Liver (tissue), 3 donors: ENCODE results near the gene UNC13C.

Experiments used
- GABPA ChIP-seq, 2 donors: IDR thresholded peaks in 1 of 2; conservative IDR thresholded peaks in 1 of 2; 2 replicates each; pipeline ENCODE4 v1.6.1; 2016; ENCODE audit warnings: antibody characterized with exemption in 2 of 2, mild to moderate bottlenecking in 1 of 2, moderate library complexity in 1 of 2
- YY1 ChIP-seq: IDR thresholded peaks from 2 replicates; pipeline ENCODE4 v1.6.1; 2016; ENCODE audit warnings: antibody characterized with exemption, mild to moderate bottlenecking
- TF ChIP-seq, protein P1 (sequence below): fragments of 150-350 bp; IDR thresholded peaks from 2 replicates; pipeline ENCODE4 v1.5.1; 2017; ENCODE audit warnings: improper control_type of control experiment, low read depth, low read length; ENCODE audit not compliant: missing input control
- donor health status: healthy.
- donor health status: healthy.

DNA sequence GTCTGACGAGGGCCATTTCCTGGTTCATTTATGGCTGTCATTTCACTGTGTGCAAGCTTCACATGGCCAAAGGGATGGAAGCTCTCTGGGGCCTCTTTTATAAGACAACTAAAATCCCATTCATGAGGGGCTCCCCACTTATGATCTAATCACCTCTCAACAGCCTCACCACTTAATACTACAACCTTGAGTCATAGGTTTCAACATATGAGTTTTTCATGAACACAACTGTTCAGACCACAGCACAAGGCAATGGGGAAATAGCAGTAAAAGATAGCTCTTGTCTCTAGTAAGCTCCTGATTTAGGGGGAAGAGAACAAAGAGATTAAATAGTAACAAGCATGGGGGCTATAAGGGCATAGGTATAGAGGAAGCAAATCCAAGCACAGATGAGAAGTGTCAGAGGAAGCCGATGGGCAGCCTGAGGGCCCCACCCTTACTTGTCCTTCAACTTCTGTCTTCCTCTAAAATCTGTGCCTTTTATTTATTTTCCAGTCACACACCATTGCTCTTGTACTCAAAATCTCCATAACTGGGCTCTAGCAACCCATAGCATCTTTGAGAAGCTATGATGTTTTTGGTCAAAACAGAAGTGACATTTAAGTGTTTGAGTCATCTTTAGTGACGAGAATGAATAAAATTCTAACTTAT lies 329.1 kb downstream of the UNC13C start:
- no peak for TF ChIP-seq YY1
- TF ChIP-seq GABPA (IDR thresholded peaks at IDR 0.05 in 1 of 2, conservative IDR thresholded peaks at IDR 0.05 in 1 of 2), result no peak
- TF ChIP-seq, protein P1, sequence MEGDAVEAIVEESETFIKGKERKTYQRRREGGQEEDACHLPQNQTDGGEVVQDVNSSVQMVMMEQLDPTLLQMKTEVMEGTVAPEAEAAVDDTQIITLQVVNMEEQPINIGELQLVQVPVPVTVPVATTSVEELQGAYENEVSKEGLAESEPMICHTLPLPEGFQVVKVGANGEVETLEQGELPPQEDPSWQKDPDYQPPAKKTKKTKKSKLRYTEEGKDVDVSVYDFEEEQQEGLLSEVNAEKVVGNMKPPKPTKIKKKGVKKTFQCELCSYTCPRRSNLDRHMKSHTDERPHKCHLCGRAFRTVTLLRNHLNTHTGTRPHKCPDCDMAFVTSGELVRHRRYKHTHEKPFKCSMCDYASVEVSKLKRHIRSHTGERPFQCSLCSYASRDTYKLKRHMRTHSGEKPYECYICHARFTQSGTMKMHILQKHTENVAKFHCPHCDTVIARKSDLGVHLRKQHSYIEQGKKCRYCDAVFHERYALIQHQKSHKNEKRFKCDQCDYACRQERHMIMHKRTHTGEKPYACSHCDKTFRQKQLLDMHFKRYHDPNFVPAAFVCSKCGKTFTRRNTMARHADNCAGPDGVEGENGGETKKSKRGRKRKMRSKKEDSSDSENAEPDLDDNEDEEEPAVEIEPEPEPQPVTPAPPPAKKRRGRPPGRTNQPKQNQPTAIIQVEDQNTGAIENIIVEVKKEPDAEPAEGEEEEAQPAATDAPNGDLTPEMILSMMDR, result no peak
